HG02840 (cell line): ENCODE measurements around the gene PRKCA.
"Not testable (repeated sequence)": the region's sequence is repeated elsewhere in the genome, so short reads cannot be mapped to it uniquely, and the experiment has no call there.

Experiments used
- ATAC-seq: cut with Tn5 transposase; IDR thresholded peaks from one replicate; pipeline ENCODE4 v1.9.1; 2021; ENCODE audit warnings: mild to moderate bottlenecking, moderate library complexity, moderate number of reproducible peaks; ENCODE audit not compliant: unreplicated experiment, low FRiP score

PRKCA gene

GRCh38 chr17:66451188-66452149, 149.1 kb downstream of the PRKCA start:
- no peak for ATAC-seq

- ATAC-seq, result no peak
These were observed 152.6 kb downstream of the PRKCA start for GRCh38 chr17:66455060-66455459.

GRCh38 chr17:66457499-66457898, 155.1 kb downstream of the PRKCA start:
- ATAC-seq, result not testable (repeated sequence)

- no peak for ATAC-seq
These were observed 156.4 kb downstream of the PRKCA start for GRCh38 chr17:66458782-66459181.

GRCh38 chr17:66459811-66460270, 157.4 kb downstream of the PRKCA start:
- no peak for ATAC-seq

- no peak for ATAC-seq
These were observed 158.1 kb downstream of the PRKCA start for GRCh38 chr17:66460558-66460957.

- ATAC-seq, result no peak
These were observed 159.1 kb downstream of the PRKCA start for GRCh38 chr17:66461343-66461995.

GRCh38 chr17:66462010-66462409, 159.6 kb downstream of the PRKCA start:
- no peak for ATAC-seq

GRCh38 chr17:66464921-66465320, 162.5 kb downstream of the PRKCA start:
- ATAC-seq, result no peak

GRCh38 chr17:66465701-66466100, 163.3 kb downstream of the PRKCA start:
- no peak for ATAC-seq

GRCh38 chr17:66466106-66466820, 163.8 kb downstream of the PRKCA start:
- no peak for ATAC-seq

GRCh38 chr17:66466840-66467367, 164.5 kb downstream of the PRKCA start:
- ATAC-seq, result no peak

GRCh38 chr17:66467766-66468165, 165.4 kb downstream of the PRKCA start:
- ATAC-seq, result no peak

GRCh38 chr17:66468241-66469087, 166.1 kb downstream of the PRKCA start:
- ATAC-seq, result no peak

GRCh38 chr17:66469088-66469442, 166.7 kb downstream of the PRKCA start:
- no peak for ATAC-seq

- no peak for ATAC-seq
These were observed 167.0 kb downstream of the PRKCA start for GRCh38 chr17:66469461-66469860.

GRCh38 chr17:66469890-66470289, 167.5 kb downstream of the PRKCA start:
- ATAC-seq, result no peak

- no peak for ATAC-seq
These were observed 169.7 kb downstream of the PRKCA start for GRCh38 chr17:66472123-66472522.

GRCh38 chr17:66474258-66474657, 171.8 kb downstream of the PRKCA start:
- ATAC-seq, result no peak
